Liver (tissue), 3 donors: ENCODE measurements around the gene DDHD1.

Experiments
- CTCF ChIP-seq: fragments of 150-350 bp; IDR thresholded peaks from 2 replicates; pipeline ENCODE4 v1.5.1; 2017; ENCODE audit warnings: improper control_type of control experiment, low read depth, low read length; ENCODE audit not compliant: missing input control
- FOXA2 ChIP-seq: IDR thresholded peaks from 2 replicates; pipeline ENCODE4 v1.6.1; 2016; ENCODE audit warnings: antibody characterized with exemption
- NR2F2 ChIP-seq: IDR thresholded peaks from 2 replicates; pipeline ENCODE4 v1.6.1; 2016; ENCODE audit warnings: antibody characterized with exemption
- RAD21 ChIP-seq, 2 donors: IDR thresholded peaks; 2 replicates each; pipeline ENCODE4 v1.6.1; 2016; ENCODE audit warnings: antibody characterized with exemption in 2 of 2, mild to moderate bottlenecking in 2 of 2
- REST ChIP-seq: IDR thresholded peaks from 2 replicates; pipeline ENCODE4 v1.6.1; 2016; ENCODE audit warnings: antibody characterized with exemption, mild to moderate bottlenecking
- TAF1 ChIP-seq: conservative IDR thresholded peaks from 2 replicates; pipeline ENCODE4 v1.6.1; 2016; ENCODE audit warnings: antibody characterized with exemption, mild to moderate bottlenecking
- donor health status: healthy.
- donor health status: healthy.

- TF ChIP-seq CTCF (no peak), RAD21 (IDR thresholded peaks at IDR 0.05) (no peak), TAF1 (no peak), REST (no peak), FOXA2 (no peak), NR2F2 (no peak)
These were observed 150.5 kb downstream of the DDHD1 start for GRCh38 chr14:53002576-53002975.
